ENCODE data around the gene DPPA3.
"Not testable (repeated sequence)": the region's sequence is repeated elsewhere in the genome, so short reads cannot be mapped to it uniquely, and the experiment has no call there.

Gene DPPA3

GRCh38 chr12:7711133-7711532, at the start of gene DPPA3:
DPPA3 (plus strand) TSS chr12:7711433; CDS start chr12:7711571, 138 bp downstream.
- no peak for DNase-seq (ENCODE audit: low read depth)

GRCh38 chr12:7661741-7662140, 49.5 kb upstream of the DPPA3 start:
- no peak for DNase-seq (ENCODE audit: low read depth)

GRCh38 chr12:7666595-7666994, 44.6 kb upstream of the DPPA3 start:
- DNase-seq (ENCODE audit: low read depth), result no peak

- no peak for DNase-seq (ENCODE audit: low read depth)
Measured at GRCh38 chr12:7667125-7667524, 44.1 kb upstream of the DPPA3 start.

- no peak for DNase-seq (ENCODE audit: low read depth)
Measured at GRCh38 chr12:7668171-7668570, 43.1 kb upstream of the DPPA3 start.

- DNase-seq (ENCODE audit: low read depth), result not testable (repeated sequence)
Measured at GRCh38 chr12:7675455-7675854, 35.8 kb upstream of the DPPA3 start.

- DNase-seq (ENCODE audit: low read depth), result not testable (repeated sequence)
Measured at GRCh38 chr12:7677432-7677888, 33.8 kb upstream of the DPPA3 start.

- DNase-seq (ENCODE audit: low read depth), result no peak
Measured at GRCh38 chr12:7678744-7679143, 32.5 kb upstream of the DPPA3 start.

GRCh38 chr12:7679251-7680045, 31.8 kb upstream of the DPPA3 start:
- DNase-seq (ENCODE audit: low read depth), result no peak

- DNase-seq (ENCODE audit: low read depth), result no peak
Measured at GRCh38 chr12:7681535-7681934, 29.7 kb upstream of the DPPA3 start.

GRCh38 chr12:7693793-7694192, 17.4 kb upstream of the DPPA3 start:
- no peak for DNase-seq (ENCODE audit: low read depth)

- no peak for DNase-seq (ENCODE audit: low read depth)
Measured at GRCh38 chr12:7694556-7695236, 16.5 kb upstream of the DPPA3 start.

GRCh38 chr12:7695237-7695560, 16.0 kb upstream of the DPPA3 start:
- DNase-seq (ENCODE audit: low read depth), result no peak

- no peak for DNase-seq (ENCODE audit: low read depth)
Measured at GRCh38 chr12:7695566-7696197, 15.6 kb upstream of the DPPA3 start, which contains the start of gene GDF3. GDF3 (minus strand) TSS chr12:7695775; CDS start chr12:7695728, 47 bp downstream.

- no peak for DNase-seq (ENCODE audit: low read depth)
Measured at GRCh38 chr12:7705846-7706245, 5.4 kb upstream of the DPPA3 start.

GRCh38 chr12:7709969-7710675, 1.1 kb upstream of the DPPA3 start:
- DNase-seq (ENCODE audit: low read depth), result no peak

- DNase-seq (ENCODE audit: low read depth), result no peak
Measured at GRCh38 chr12:7712841-7713442, 1.7 kb downstream of the DPPA3 start.

- DNase-seq (ENCODE audit: low read depth), result no peak
Measured at GRCh38 chr12:7716381-7716780, 5.1 kb downstream of the DPPA3 start.

- DNase-seq (ENCODE audit: low read depth), result no peak
Measured at GRCh38 chr12:7719946-7720730, 8.9 kb downstream of the DPPA3 start.

- DNase-seq (ENCODE audit: low read depth), result no peak
Measured at GRCh38 chr12:7723926-7724325, 12.7 kb downstream of the DPPA3 start.

GRCh38 chr12:7729746-7730145, 18.5 kb downstream of the DPPA3 start:
- no peak for DNase-seq (ENCODE audit: low read depth)

All from activated T-cell treated with anti-CD3 and anti-CD28 coated beads for 24 hours (primary cell).